Stimulated activated CD8-positive, alpha-beta memory T cell treated with anti-CD3 and anti-CD28 coated beads, Interleukin-12 subunit alpha, Interleukin-12 subunit beta, amount 100 ng/mL, for 24 hours (primary cell): ENCODE measurements around the gene MSH6.
A peak's percentile ranks its signal among the peaks of the same experiment; 100 is the strongest.

ENCODE experiments used
- DNase-seq: peaks from one replicate; pipeline ENCODE4 v3.0.0-alpha.2; 2020; ENCODE audit errors: extremely low read depth

MSH6 gene

GRCh38 chr2:47779426-47779790, 3.5 kb upstream of the MSH6 start:
- no peak for DNase-seq

- no peak for DNase-seq
Observed at GRCh38 chr2:47782381-47782670, 619 bp upstream of the MSH6 start.

DNA sequence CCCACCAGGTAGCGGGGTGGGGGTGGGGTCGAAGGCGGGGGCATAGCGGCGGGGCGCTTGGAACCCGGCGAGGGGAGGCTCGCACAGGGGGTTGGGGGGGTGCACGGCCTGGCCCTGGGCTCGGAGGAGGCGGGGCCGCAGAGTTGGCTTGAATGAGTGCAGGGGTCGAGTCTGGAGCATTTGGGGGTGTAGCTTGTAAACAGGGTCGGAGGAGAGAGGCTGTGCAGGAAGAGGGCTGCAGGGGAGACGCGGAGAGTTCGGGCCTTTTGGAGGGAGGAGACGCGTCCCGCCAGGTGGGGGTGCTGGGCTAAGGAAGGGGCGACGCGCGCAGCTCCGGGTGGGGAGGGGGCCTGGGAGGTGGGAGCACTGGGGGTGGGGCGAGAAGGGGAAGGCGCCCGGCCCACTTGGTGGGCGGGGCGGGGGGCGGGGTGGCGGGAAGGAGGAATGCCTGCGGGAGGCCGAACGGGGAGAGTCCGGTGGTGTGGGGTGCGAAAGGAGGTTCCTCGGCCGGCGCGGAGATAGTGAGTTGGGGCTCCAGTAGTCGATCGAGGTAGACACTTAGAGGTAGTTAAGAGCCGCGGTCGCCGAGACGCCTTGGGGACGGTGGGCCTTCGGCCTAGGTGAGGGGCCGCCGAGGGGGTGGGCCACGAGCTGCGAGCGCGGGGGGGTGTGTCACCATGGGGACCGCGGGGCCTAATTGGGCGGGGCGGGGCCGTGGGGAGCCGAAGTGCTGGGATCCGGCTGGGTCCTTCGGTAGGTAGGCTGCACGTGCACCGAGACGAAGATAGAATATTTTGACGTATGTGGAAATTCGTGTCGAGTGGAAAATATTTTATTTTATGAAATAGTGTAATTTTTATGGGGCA, 774 bp downstream of the MSH6 start:
- peak; percentile 33 for DNase-seq

DNA sequence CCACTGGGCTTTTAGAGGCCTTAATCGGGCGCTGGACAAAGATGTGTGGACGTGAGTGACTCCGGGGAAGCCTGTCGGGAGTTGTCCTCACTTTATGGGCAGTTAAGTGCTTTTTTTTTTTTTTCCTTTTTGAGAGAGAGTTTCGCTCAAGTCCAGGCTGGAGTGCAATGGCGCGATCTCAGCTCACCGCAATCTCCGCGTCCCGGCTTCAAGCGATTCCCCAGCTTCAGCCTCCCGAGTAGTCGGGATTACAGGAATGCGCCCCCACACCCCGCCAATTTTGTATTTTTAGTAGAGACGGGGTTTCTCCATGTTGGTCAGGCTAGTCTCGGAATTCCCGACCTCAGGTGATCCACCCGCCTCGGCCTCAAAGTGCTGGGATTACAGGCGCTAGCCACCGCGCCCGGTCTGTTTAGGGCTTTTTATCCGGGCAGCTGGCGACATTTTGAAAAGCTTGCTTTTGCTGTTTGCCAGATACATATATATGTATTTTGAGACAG, 1.5 kb downstream of the MSH6 start:
- DNase-seq, result no peak

- no peak for DNase-seq
Observed at GRCh38 chr2:47785986-47786385, 3.0 kb downstream of the MSH6 start.

- DNase-seq, result no peak
Observed at GRCh38 chr2:47796090-47796697, 13.2 kb downstream of the MSH6 start.

DNA sequence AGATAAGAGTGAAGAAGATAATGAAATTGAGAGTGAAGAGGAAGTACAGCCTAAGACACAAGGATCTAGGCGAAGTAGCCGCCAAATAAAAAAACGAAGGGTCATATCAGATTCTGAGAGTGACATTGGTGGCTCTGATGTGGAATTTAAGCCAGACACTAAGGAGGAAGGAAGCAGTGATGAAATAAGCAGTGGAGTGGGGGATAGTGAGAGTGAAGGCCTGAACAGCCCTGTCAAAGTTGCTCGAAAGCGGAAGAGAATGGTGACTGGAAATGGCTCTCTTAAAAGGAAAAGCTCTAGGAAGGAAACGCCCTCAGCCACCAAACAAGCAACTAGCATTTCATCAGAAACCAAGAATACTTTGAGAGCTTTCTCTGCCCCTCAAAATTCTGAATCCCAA, 15.7 kb downstream of the MSH6 start:
- no peak for DNase-seq

- DNase-seq, result no peak
Observed at GRCh38 chr2:47799031-47799609, 16.2 kb downstream of the MSH6 start.

- no peak for DNase-seq
Observed at GRCh38 chr2:47801118-47801517, 18.2 kb downstream of the MSH6 start.

- no peak for DNase-seq
Observed at GRCh38 chr2:47803363-47803762, 20.4 kb downstream of the MSH6 start.

GRCh38 chr2:47803770-47804169, 20.8 kb downstream of the MSH6 start:
- DNase-seq, result no peak

- DNase-seq, result no peak
Observed at GRCh38 chr2:47805850-47806249, 22.9 kb downstream of the MSH6 start.

GRCh38 chr2:47808614-47809013, 25.7 kb downstream of the MSH6 start:
- no peak for DNase-seq

GRCh38 chr2:47809903-47810302, 27.0 kb downstream of the MSH6 start:
- DNase-seq, result no peak

DNA sequence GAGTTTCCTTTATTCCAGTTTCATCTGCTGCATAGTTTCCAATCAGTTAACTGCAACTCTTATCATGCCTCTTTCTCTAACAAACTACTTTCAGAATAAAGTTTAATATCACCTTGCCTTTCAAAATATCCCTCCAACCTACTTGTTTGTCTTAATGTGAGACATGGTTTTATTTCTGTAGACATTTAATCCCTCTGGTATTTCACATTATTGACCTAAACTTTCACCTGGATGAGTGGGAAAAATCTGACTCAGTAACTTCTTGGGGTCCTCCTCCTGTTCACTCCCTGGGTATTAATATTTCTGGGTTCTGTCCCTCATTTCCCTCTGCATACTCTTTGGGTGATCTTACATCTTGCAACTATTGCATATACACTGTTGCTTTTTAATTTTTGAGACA, 27.9 kb downstream of the MSH6 start:
- no peak for DNase-seq

- DNase-seq, result no peak
Observed at GRCh38 chr2:47811668-47812067, 28.7 kb downstream of the MSH6 start.

GRCh38 chr2:47815764-47816163, 32.8 kb downstream of the MSH6 start:
- no peak for DNase-seq

DNA sequence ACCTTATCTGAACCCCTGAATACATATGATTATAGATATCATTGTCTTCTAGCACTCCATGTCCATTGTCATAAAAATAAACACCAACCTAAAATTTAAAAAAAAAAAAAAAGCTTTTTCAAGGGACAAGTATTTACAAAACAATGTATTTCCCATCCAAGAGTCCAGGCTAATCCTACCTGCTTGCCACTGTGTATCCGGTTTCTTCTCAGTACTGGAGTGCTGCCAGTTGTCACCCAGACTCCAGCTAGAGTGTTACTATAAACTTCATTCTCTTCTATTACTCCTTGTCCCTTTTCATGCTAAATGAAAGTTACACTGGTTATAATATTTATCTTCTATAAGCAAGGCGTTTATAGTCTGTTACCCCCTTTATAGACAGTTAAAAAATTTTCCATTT, 35.8 kb downstream of the MSH6 start:
- DNase-seq, result no peak

GRCh38 chr2:47819834-47820233, 36.9 kb downstream of the MSH6 start:
- no peak for DNase-seq

GRCh38 chr2:47822518-47822917, 39.6 kb downstream of the MSH6 start:
- no peak for DNase-seq

DNA sequence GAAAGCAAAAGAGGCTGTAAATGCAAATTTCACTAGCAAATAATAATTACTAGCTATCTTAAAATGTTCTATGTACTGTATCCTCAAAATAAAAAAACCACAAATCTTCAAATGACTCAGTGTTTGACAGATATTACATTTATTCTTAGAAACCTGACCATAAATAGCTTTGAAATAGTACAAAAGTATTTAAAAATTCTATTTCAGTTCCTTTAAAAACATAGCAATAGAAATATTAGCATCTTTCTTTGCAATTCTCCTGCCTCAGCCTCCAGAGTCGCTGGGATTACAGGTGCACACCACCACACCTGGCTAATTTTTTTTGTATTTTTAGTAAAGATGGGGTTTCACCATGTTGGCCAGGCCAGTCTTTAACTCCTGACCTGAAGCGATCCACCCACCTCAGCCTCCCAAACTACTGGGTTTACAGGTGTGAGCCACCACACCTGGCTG, 50.6 kb downstream of the MSH6 start:
- no peak for DNase-seq

DNA sequence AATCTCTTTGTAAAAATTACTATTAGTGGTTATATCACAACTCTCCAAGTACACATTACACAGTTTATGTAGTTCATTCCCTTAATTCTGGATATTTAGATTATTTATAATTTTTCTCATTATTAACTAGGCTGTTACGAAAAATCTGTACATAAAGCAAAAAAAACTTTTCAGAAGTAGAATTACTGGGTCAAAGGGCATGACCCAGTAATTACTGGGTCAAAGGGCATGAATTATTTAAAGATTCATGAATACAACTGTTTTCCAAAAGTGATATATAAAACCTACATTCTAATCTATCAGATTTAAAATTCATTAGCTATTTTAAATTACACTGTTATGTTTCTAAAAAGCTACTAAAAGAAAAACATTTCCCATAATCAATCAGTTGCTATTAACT, 55.3 kb downstream of the MSH6 start:
- DNase-seq, result no peak

- no peak for DNase-seq
Observed at GRCh38 chr2:47838686-47839085, 55.7 kb downstream of the MSH6 start.
